WTC11 (cell line): ENCODE results near the gene CACNB4. TPM values are rescaled to one million over a fixed set of nuclear protein-coding genes. Genes with fewer than 3 reads are reported as not detected.

Experiments used
- ATAC-seq: fragments of 200-7000 bp; cut with Tn5 transposase; 2 replicates; pipeline ENCODE4 v1.10.0; 2021; ENCODE audit warnings: mild to moderate bottlenecking, moderate library complexity
- CTCF ChIA-PET: fragments of 300-600 bp; sonication (Branson Sonifier 250); formaldehyde crosslinking; loops from one replicate; lab custom pipeline; 2021; ENCODE audit warnings: antibody characterized with exemption; lab: Charles Lee
- POLR2A ChIA-PET: fragments of 350-600 bp; sonication (Branson Sonifier 250); formaldehyde crosslinking; loops from one replicate; lab custom pipeline; 2021; ENCODE audit warnings: antibody characterized with exemption; lab: Charles Lee
- DNase-seq: peaks from one replicate; pipeline ENCODE4 v3.0.0; 2021; ENCODE audit warnings: low spot score
- H3K27ac Mint-ChIP-seq: 2 replicates; pipeline ENCODE4 v1.8.0; 2021; ENCODE audit warnings: mixed read lengths
- H3K27me3 Mint-ChIP-seq: 2 replicates; pipeline ENCODE4 v1.8.0; 2021; ENCODE audit warnings: low read depth, mild to moderate bottlenecking, moderate library complexity, mixed read lengths
- H3K36me3 Mint-ChIP-seq: 2 replicates; pipeline ENCODE4 v1.8.0; 2021; ENCODE audit warnings: mixed read lengths
- H3K4me1 Mint-ChIP-seq: 2 replicates; pipeline ENCODE4 v1.8.0; 2022; ENCODE audit warnings: mixed read lengths
- H3K4me3 Mint-ChIP-seq: 2 replicates; pipeline ENCODE4 v1.8.0; 2021; ENCODE audit warnings: mild to moderate bottlenecking, moderate library complexity, mixed read lengths
- H3K9me3 Mint-ChIP-seq: 2 replicates; pipeline ENCODE4 v1.8.0; 2021; ENCODE audit warnings: mixed read lengths
- AFF4 ChIP-seq: sonication (generic); formaldehyde crosslinking; IDR thresholded peaks from 2 replicates; pipeline ENCODE4 v1.8.1; 2023; ENCODE audit warnings: mild to moderate bottlenecking, missing genetic modification reagents, borderline replicate concordance
- E2F4 ChIP-seq: sonication (generic); formaldehyde crosslinking; IDR thresholded peaks from 2 replicates; pipeline ENCODE4 v1.8.1; 2022; ENCODE audit warnings: low read depth, mild to moderate bottlenecking, moderate library complexity, missing genetic modification reagents, borderline replicate concordance
- E2F5 ChIP-seq: sonication (generic); formaldehyde crosslinking; IDR thresholded peaks from 2 replicates; pipeline ENCODE4 v1.8.1; 2022; ENCODE audit warnings: mild to moderate bottlenecking, moderate library complexity, missing genetic modification reagents
- ERG ChIP-seq: fragments of 250-450 bp; sonication (Bioruptor Pico); IDR thresholded peaks from 2 replicates; pipeline ENCODE4 v1.8.0; 2021; ENCODE audit warnings: mild to moderate bottlenecking
- ETV6 ChIP-seq: sonication (generic); formaldehyde crosslinking; IDR thresholded peaks from 2 replicates; pipeline ENCODE4 v1.8.1; 2022; ENCODE audit warnings: mild to moderate bottlenecking, missing genetic modification reagents
- GABPB1 ChIP-seq: sonication (generic); formaldehyde crosslinking; IDR thresholded peaks from 2 replicates; pipeline ENCODE4 v1.8.1; 2023; ENCODE audit warnings: mild to moderate bottlenecking, missing genetic modification reagents
- GRHL2 ChIP-seq: fragments of 250-450 bp; sonication (Bioruptor Pico); IDR thresholded peaks from 2 replicates; pipeline ENCODE4 v1.8.0; 2022; ENCODE audit warnings: mild to moderate bottlenecking, moderate library complexity; ENCODE audit not compliant: insufficient replicate concordance, severe bottlenecking
- IRF1 ChIP-seq: sonication (generic); formaldehyde crosslinking; IDR thresholded peaks from 2 replicates; pipeline ENCODE4 v1.8.0; 2023; ENCODE audit warnings: missing genetic modification reagents
- IRF2 ChIP-seq: sonication (generic); formaldehyde crosslinking; IDR thresholded peaks from 2 replicates; pipeline ENCODE4 v1.8.0; 2022; ENCODE audit warnings: low read depth, missing genetic modification reagents, borderline replicate concordance
- MYBL2 ChIP-seq: sonication (generic); formaldehyde crosslinking; IDR thresholded peaks from 2 replicates; pipeline ENCODE4 v1.8.1; 2023; ENCODE audit warnings: mild to moderate bottlenecking, moderate library complexity, missing genetic modification reagents
- NR1H2 ChIP-seq: sonication (generic); formaldehyde crosslinking; IDR thresholded peaks from 2 replicates; pipeline ENCODE4 v1.9.0; 2021; ENCODE audit warnings: mild to moderate bottlenecking, moderate library complexity, missing genetic modification reagents
- PRDM15 ChIP-seq: sonication (generic); formaldehyde crosslinking; IDR thresholded peaks from 2 replicates; pipeline ENCODE4 v1.8.0; 2022; ENCODE audit warnings: missing genetic modification reagents
- RORB ChIP-seq: fragments of 250-450 bp; sonication (Bioruptor Pico); IDR thresholded peaks from 2 replicates; pipeline ENCODE4 v1.9.0; 2021; ENCODE audit warnings: mild to moderate bottlenecking
- SMAD3 ChIP-seq: sonication (generic); formaldehyde crosslinking; IDR thresholded peaks from 2 replicates; pipeline ENCODE4 v1.8.0; 2022; ENCODE audit warnings: missing genetic modification reagents, mild to moderate bottlenecking, borderline replicate concordance
- SOX15 ChIP-seq: fragments of 250-450 bp; sonication (Bioruptor Pico); IDR thresholded peaks from 2 replicates; pipeline ENCODE4 v1.9.0; 2021; ENCODE audit warnings: mild to moderate bottlenecking
- STAT6 ChIP-seq: sonication (generic); formaldehyde crosslinking; conservative IDR thresholded peaks from 2 replicates; pipeline ENCODE4 v1.8.1; 2023; ENCODE audit warnings: mild to moderate bottlenecking, low read depth, missing genetic modification reagents, moderate library complexity
- ZBTB21 ChIP-seq: sonication (generic); formaldehyde crosslinking; IDR thresholded peaks from 2 replicates; pipeline ENCODE4 v1.8.1; 2023; ENCODE audit warnings: mild to moderate bottlenecking, missing genetic modification reagents, borderline replicate concordance
- ZNF281 ChIP-seq: sonication (generic); formaldehyde crosslinking; IDR thresholded peaks from 2 replicates; pipeline ENCODE4 v1.8.0; 2023; ENCODE audit warnings: mild to moderate bottlenecking, missing genetic modification reagents
- total RNA-seq: library from RNA; stranded (reverse); gene quantifications from 3 replicates; pipeline ENCODE4 v1.2.3, GENCODE V29; 2021

CACNB4 gene
- total RNA-seq, 1 experiment from 2014 or later, result 4.7 TPM

GRCh38 chr2:152088006-152088405, 10.8 kb downstream of the CACNB4 start:
- ChIA-PET POLR2A (no interaction called here), CTCF (no interaction called here)
- Mint-ChIP-seq H3K4me1 (no peaks in the 10 kb centered on the region), H3K4me3 (no peak overlapping the region), H3K36me3 (no peaks in the 10 kb centered on the region), H3K27me3 (no peaks in the 10 kb centered on the region; the same call in 1 of the 2 replicates), H3K27ac (no peak overlapping the region), H3K9me3 (no peaks in the 10 kb centered on the region)
- ATAC-seq (no peak), DNase-seq (no peak)
- TF ChIP-seq E2F4 (CRISPR knock-in tag) (no peak), PRDM15 (CRISPR knock-in tag) (no peak), ERG (CRISPR knock-in tag) (no peak), ETV6 (CRISPR knock-in tag) (no peak), NR1H2 (CRISPR knock-in tag) (no peak), ZBTB21 (CRISPR knock-in tag) (no peak), RORB (CRISPR knock-in tag) (no peak), AFF4 (CRISPR knock-in tag) (no peak), IRF1 (no peak), GABPB1 (no peak)

- CTCF ChIA-PET, result no interaction called here
- Mint-ChIP-seq H3K4me3 (no peak overlapping the region), H3K27me3 (no peaks in the 10 kb centered on the region; the same call in 1 of the 2 replicates), H3K36me3 (no peaks in the 10 kb centered on the region), H3K9me3 (no peaks in the 10 kb centered on the region), H3K27ac (no peak overlapping the region), H3K4me1 (no peaks in the 10 kb centered on the region)
- no peak for DNase-seq
- ATAC-seq, result no peak
- POLR2A ChIA-PET, result no interaction called here
- TF ChIP-seq SMAD3 (CRISPR knock-in tag) (no peak), ZNF281 (no peak), GRHL2 (CRISPR knock-in tag) (no peak), STAT6 (no peak), MYBL2 (no peak), IRF2 (CRISPR knock-in tag) (no peak), E2F5 (CRISPR knock-in tag) (no peak), SOX15 (CRISPR knock-in tag) (no peak)
These were observed 12.6 kb downstream of the CACNB4 start for GRCh38 chr2:152086231-152086630.
